HG02759 (cell line): ENCODE measurements around the gene KCTD1.

ENCODE experiments used
- ATAC-seq: cut with Tn5 transposase; IDR thresholded peaks from one replicate; pipeline ENCODE4 v1.9.1; 2021; ENCODE audit warnings: mild to moderate bottlenecking, moderate library complexity; ENCODE audit not compliant: unreplicated experiment

The KCTD1 gene

DNA sequence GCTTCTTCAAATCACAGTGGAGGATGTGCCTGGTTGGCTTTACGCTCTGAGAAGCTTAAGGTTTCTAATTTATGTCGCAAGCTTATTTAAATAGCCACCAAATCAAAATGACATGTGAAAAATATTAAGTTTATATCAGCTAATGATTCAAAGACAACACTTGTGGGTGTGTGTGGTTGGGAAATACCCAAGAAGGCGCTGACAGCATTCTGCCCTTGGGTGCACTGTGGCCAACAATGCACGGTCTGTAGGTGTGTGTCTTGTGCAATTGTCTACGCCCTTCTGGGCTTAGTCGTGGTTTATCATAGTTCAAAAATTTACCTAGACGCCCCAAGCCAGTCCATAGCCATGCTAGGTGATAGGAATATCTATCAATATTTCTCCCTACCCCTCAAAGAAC lies 60.9 kb downstream of the KCTD1 start:
- peak; percentile 95 for ATAC-seq

DNA sequence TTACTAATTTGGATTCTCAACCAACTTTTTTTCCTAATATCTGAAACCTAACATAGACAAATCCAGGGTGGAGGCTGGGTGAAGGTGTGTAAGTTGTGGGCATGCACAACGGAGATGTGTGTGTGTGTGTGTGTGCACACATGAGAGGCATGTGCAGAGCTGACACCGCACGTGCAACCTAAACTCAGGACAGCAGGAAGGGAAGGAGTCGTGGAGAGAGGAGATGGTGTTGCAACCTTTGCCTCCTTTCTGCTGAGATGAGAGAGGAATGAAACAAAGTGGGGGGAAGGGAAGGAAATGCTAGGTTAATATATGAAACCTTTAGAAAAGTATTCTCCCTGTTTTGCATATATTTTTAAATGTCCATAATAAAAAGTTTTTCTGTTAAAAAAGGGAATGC lies 64.7 kb downstream of the KCTD1 start:
- no peak for ATAC-seq

GRCh38 chr18:26482569-26482968 lies 65.8 kb downstream of the KCTD1 start:
- no peak for ATAC-seq

- ATAC-seq, result no peak
Measured at GRCh38 chr18:26480897-26481795, 67.2 kb downstream of the KCTD1 start.

- ATAC-seq, result no peak
Measured at GRCh38 chr18:26479681-26480079, 68.7 kb downstream of the KCTD1 start.

- ATAC-seq, result no peak
Measured at GRCh38 chr18:26479065-26479680, 69.2 kb downstream of the KCTD1 start.

GRCh38 chr18:26477828-26478466 lies 70.4 kb downstream of the KCTD1 start:
- no peak for ATAC-seq

DNA sequence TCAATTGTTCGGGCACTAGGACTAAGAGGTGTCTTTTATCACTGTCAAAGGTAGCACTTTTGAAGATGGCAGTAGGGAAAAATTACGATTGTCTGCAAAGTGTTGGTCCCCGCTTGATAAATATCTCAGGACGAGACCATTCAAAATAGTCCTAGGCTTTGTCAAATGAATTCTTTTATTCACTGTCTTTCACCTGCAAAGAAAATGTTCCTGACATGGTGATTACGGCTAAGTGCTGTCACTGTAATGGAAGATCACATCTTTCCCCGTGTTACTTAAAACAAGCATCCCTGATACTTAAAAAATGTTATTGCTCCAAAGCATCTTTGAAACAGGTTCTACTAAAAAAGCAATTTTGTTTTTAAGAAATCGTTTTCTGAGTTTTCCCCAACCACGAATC lies 71.7 kb downstream of the KCTD1 start:
- no peak for ATAC-seq

DNA sequence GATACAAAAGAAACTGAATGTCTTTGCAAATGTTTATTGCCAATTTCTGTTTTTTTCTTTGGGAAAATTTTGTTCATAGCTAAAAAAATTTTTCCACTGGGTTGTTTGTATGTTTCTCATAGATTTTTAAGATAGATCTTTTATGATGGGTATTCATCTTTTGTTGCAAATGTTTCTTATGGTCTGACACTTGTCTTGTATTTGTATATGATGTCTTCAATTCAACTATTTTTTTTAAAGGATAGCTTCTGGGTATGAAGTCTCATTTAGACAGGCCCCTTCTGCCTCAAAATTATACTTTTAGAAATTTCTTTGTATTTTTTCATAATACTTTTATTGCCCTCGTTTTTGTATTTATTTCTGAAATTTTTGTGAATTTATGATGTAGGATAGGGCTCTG lies 73.8 kb downstream of the KCTD1 start:
- ATAC-seq, result no peak

GRCh38 chr18:26473672-26474071 lies 74.7 kb downstream of the KCTD1 start:
- ATAC-seq, result no peak

DNA sequence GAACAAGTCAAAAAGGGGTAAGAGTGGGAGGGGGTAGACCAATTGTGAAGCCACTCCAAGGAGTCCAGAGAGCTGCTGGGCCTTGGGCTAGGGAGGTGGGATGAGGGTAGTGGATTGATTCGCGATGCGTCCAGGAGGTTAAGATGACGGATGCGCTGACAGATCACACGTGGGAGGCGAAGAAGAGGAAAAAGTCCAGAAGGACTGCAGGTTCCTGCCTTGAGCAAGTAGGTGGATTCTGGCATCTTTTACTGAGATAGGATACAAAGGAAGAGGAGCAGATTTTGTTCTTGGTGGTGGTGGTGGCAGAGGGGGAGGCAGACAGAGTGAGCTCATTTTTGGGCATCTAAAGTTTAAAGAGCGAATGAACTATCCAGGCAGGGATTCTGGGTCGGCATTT lies 76.5 kb downstream of the KCTD1 start:
- no peak for ATAC-seq

DNA sequence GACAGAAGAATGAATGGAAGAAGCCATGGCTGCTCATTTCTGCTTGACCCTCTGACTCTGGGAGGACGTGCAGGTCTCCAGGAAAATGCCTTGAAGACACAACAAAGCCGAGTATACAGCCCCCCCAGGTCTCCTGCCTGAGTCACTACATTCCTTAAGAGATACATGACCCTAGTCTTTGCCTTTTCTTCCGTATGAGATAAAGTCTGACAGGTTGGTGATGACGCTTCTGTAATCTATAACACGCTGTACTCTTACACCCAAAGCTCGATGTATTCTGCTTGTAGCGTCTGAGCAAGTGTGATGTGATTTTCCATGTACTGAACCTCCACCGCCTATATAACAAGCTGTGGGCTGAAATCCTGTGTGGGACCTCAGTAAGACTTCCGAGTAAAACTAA lies 77.3 kb downstream of the KCTD1 start:
- no peak for ATAC-seq

DNA sequence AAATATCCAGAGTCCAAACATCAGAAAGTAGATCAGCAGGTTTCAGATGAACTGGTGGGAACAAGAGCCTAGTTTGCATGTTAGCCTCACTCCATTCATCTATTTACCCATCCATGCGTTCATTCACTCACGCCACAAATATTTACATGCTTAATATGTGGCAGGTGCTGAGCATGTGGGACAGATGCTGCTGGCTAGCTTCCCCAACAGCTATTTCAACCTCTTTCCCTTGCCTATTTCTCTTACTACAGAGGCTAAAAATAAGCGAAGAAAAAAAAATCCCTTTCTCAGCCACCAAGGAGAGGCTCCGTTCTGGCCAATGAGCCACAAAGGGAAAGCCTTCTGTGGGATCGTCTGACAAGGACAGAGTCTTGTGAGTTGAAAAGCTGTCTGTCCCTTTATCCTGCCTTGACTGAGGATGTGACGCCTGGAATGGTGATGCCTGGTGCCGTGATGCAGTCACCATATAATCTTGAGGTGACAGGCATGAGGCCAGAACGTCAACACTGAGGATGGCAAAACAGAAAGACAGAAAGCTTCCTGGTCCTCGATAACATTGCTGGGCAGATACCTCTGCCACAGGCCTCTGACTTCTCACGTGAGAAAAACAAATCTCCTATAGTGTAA lies 78.2 kb downstream of the KCTD1 start:
- ATAC-seq, result peak; percentile 86

DNA sequence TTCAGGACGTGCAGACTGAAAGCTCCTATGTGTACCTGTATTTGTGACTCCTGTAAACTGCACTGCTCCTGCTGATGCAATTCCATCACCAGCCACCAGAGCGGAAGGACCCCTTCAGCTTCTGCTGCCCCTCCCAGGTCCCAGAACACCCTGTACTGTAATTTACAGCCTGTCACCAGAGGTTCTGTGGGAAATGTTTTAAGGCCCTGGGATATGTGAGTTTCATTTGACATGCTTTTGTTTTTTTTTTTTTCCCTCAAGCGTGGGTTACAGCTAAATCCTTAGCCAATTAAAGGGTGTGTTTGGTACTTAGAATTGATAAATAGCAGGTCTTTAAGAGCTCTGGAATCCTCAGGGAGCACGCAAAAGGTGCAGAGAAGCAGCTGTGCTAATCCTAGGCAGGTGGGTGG lies 79.4 kb downstream of the KCTD1 start:
- ATAC-seq, result peak; percentile 72

GRCh38 chr18:26466026-26466425 lies 82.3 kb downstream of the KCTD1 start:
- no peak for ATAC-seq

DNA sequence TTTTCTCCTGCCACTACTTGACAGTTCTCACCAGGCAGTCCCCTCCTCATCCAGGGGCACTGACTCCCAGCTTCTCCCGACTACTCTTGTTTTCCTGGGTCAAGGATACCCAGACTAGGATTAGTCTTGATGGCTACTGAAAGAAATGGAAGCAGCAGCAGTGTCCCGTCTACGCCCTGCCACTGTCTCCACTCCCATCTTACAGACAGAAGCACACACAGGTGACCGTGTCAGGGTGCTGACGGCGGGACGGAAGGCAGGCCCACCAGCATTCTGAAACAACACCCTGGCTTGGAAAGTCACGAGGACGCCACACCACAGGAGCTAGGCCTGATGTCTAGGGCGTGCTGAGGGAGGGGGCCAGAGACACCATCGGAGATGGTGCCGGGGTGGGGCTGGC lies 82.9 kb downstream of the KCTD1 start:
- ATAC-seq, result no peak

GRCh38 chr18:26464128-26465011 lies 84.0 kb downstream of the KCTD1 start:
- no peak for ATAC-seq

GRCh38 chr18:26462355-26462754 lies 86.0 kb downstream of the KCTD1 start:
- ATAC-seq, result no peak

DNA sequence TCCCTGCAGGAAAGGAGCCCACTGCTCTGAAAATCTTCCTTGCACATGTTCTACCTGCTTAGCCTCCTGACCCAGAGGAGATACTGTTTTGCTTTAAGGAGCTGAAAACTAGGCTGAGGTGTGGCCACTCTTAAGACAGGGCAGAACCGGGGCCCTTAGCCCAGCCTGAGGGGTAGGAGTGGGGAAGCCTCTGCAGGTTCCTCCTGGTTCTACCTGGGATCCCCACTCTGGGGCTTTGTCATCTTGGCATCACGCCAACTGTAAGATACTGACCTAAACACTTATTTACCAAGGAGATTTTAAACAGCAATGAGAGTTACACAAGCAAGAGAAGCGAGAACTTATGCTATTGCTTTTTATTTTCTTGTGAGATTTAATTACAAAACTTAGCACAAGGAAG lies 86.9 kb downstream of the KCTD1 start:
- no peak for ATAC-seq

DNA sequence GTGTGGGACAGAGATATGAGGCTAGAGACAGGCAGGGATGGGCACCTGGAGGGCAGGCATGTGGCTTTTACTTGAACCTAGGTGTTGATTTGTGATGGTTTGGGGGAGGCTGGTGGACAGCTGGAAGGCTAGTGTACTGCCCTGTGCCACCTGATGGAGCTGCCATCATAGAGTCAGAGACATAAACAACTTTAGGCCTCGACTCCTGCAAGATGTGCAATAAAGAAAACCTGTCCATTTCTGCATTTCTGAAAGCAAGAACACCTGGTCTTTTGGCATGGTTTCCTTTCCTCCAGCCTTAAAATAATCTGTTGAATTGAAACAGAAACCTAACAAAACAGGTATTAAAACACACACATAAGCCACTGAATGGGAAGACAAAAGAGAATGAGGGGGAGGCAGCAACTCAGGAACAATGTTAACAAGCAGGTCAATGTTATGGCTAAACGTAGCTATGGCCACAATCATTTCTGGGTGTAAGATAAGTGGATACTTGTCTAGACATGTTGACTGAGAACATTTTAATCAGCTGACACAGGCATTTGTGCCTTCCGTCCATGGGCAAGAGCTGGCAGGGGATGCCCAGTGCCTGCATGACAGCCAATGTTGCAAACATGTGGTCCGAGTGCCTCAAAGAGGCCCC lies 87.8 kb downstream of the KCTD1 start:
- peak; percentile 65 for ATAC-seq
